Bronchial epithelial cell (primary cell): ENCODE results near the gene RBM26. TPM values are rescaled to one million over a fixed set of nuclear protein-coding genes. Genes with fewer than 3 reads are reported as not detected.

Experiments
- DNase-seq: peaks from one replicate; pipeline ENCODE4 v3.0.0-alpha.2; 2010; ENCODE audit warnings: low read depth
- FAIRE-seq: peaks from 2 replicates; lab custom pipeline; 2011; peaks lifted over from hg19 to GRCh38; lab: Jason Lieb, UNC
- H3K27me3 ChIP-seq: 2 replicates; pipeline ENCODE4 v1.5.1; 2011; ENCODE audit warnings: low read length; ENCODE audit not compliant: control insufficient read depth, insufficient read depth
- H3K36me3 ChIP-seq: 2 replicates; pipeline ENCODE4 v1.5.1; 2011; ENCODE audit warnings: low read length; ENCODE audit not compliant: control insufficient read depth, insufficient read depth
- H3K4me3 ChIP-seq: 2 replicates; pipeline ENCODE4 v1.5.1; 2011; ENCODE audit warnings: mild to moderate bottlenecking, low read depth, low read length, control low read depth
- total RNA-seq: library from RNA; depleted of rRNA; stranded (reverse); fragments of >200 nt; gene quantifications from 2 replicates; pipeline ENCODE4 v1.2.1, GENCODE V29; 2014
- TF ChIP-seq, protein P1 (sequence below): IDR thresholded peaks from 2 replicates; pipeline ENCODE4 v1.5.1; 2011; ENCODE audit warnings: mild to moderate bottlenecking, moderate library complexity, low read length, control low read depth, inconsistent platforms; ENCODE audit not compliant: insufficient read depth, severe bottlenecking

The RBM26 gene
- total RNA-seq, 1 donor from 2014 or later, result 13.7 TPM

DNA sequence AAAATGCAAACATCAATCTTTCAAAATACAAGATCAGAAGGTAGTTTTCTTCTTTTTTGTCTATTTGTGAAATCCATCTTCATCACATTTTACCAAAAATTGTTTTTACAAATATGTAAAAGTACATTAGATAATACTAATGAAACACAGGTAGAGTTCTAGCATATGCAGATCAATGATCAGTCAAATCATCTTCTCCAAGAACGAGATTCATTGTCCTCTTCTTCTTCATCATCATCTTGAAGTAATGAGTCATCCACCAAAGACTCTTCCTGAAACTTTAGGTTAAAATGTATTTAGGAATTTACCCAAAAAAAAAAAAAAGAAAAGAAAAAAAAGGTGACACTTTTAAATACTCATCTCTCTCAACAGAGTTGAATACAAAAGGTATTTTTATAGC is 85.6 kb downstream of the RBM26 start:
- no peak for DNase-seq
- no peak for FAIRE-seq
- H3K4me3 ChIP-seq, result no peak overlapping the region
- TF ChIP-seq, protein P1, sequence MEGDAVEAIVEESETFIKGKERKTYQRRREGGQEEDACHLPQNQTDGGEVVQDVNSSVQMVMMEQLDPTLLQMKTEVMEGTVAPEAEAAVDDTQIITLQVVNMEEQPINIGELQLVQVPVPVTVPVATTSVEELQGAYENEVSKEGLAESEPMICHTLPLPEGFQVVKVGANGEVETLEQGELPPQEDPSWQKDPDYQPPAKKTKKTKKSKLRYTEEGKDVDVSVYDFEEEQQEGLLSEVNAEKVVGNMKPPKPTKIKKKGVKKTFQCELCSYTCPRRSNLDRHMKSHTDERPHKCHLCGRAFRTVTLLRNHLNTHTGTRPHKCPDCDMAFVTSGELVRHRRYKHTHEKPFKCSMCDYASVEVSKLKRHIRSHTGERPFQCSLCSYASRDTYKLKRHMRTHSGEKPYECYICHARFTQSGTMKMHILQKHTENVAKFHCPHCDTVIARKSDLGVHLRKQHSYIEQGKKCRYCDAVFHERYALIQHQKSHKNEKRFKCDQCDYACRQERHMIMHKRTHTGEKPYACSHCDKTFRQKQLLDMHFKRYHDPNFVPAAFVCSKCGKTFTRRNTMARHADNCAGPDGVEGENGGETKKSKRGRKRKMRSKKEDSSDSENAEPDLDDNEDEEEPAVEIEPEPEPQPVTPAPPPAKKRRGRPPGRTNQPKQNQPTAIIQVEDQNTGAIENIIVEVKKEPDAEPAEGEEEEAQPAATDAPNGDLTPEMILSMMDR, result no peak
- peaks cover 1% of the 10 kb centered on the region for H3K36me3 ChIP-seq
- H3K27me3 ChIP-seq, result no peaks in the 10 kb centered on the region

DNA sequence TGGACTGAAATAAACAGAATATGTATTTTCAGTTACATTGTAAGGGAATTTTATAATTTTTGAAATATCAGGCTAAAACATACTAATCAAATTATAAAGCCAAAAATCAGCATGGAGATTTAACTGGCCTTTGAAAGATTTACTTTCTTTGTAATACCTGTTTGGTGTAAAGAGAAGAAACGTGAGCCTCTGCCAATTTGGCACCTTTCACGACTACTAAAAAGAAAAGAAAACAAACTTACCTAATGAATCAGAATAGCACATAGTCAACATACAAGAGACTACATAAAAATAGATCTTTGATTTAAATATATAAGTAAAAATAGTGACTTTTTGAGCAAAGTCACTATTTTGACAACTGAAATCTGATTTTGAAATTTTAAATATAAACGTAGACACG is 87.4 kb downstream of the RBM26 start:
- FAIRE-seq (no peak), DNase-seq (no peak)
- H3K36me3 ChIP-seq, result peaks cover 1% of the 10 kb centered on the region
- TF ChIP-seq, protein P1, result no peak
- no peak overlapping the region for H3K4me3 ChIP-seq
- no peaks in the 10 kb centered on the region for H3K27me3 ChIP-seq

- FAIRE-seq (no peak), DNase-seq (no peak)
- no peak overlapping the region for H3K4me3 ChIP-seq
- TF ChIP-seq, protein P1, result no peak
- peaks cover 1% of the 10 kb centered on the region for H3K36me3 ChIP-seq
- no peaks in the 10 kb centered on the region for H3K27me3 ChIP-seq
Measured at GRCh38 chr13:79317856-79318255, 88.2 kb downstream of the RBM26 start.

DNA sequence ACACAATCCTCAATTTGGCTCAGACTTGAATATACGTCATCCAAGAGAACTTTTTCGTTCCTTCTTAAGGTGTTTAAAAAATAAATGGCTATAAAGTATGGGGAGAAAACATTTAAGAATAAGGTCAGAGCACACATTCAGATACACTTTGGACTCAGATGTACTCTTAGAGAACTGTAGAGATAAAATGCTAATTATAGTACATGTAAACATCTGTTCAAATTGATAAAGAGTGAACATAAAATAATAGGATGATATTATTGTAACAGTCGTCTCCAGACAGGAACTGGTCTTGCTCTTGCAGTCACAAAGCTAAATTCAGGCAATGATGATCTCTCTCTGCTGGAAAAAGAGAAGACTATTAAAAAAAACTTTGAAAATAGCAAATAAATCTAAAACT is 91.4 kb downstream of the RBM26 start:
- H3K36me3 ChIP-seq, result no peaks in the 10 kb centered on the region
- H3K4me3 ChIP-seq, result no peak overlapping the region
- FAIRE-seq (no peak), DNase-seq (no peak)
- TF ChIP-seq, protein P1, result no peak
- no peaks in the 10 kb centered on the region for H3K27me3 ChIP-seq

GRCh38 chr13:79312340-79312855 is 93.7 kb downstream of the RBM26 start:
- no peak overlapping the region for H3K4me3 ChIP-seq
- TF ChIP-seq, protein P1, result no peak
- FAIRE-seq (no peak), DNase-seq (no peak)
- no peaks in the 10 kb centered on the region for H3K36me3 ChIP-seq
- no peaks in the 10 kb centered on the region for H3K27me3 ChIP-seq

- DNase-seq (no peak), FAIRE-seq (no peak)
- Histone ChIP-seq H3K36me3 (no peaks in the 10 kb centered on the region), H3K4me3 (no peak overlapping the region), H3K27me3 (no peaks in the 10 kb centered on the region)
- TF ChIP-seq, protein P1, result no peak
Measured at GRCh38 chr13:79311386-79311785, 94.7 kb downstream of the RBM26 start.
